ENCODE data around the gene DPH7.

DNA sequence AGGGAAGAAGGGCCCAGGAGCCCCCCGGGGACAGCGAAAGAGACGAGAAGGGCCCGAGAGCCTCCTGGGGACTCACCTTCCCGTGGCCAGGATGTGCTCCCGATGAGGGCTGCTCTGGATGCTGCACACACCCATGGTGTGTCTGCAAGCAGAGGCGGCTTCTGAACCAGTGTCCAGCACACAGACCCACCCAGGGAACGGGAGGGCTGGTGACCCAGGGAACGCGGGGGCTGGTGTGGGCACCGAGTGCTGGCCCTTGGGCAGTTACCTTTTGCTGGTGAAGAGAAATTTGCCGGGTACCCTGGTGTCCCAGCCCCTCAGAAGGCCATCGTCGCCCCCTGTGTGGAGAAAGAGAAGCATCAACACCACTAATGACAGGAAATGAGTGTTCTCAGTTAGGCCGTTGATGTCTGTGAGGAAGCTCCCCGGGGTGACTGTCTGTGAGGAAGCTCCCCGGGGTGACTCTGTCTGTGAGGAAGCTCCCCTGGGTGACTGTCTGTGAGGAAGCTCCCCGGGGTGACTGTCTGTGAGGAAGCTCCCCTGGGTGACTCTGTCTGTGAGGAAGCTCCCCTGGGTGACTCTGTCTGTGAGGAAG is 13.8 kb downstream of the DPH7 start:
- TF ChIP-seq, protein P1, sequence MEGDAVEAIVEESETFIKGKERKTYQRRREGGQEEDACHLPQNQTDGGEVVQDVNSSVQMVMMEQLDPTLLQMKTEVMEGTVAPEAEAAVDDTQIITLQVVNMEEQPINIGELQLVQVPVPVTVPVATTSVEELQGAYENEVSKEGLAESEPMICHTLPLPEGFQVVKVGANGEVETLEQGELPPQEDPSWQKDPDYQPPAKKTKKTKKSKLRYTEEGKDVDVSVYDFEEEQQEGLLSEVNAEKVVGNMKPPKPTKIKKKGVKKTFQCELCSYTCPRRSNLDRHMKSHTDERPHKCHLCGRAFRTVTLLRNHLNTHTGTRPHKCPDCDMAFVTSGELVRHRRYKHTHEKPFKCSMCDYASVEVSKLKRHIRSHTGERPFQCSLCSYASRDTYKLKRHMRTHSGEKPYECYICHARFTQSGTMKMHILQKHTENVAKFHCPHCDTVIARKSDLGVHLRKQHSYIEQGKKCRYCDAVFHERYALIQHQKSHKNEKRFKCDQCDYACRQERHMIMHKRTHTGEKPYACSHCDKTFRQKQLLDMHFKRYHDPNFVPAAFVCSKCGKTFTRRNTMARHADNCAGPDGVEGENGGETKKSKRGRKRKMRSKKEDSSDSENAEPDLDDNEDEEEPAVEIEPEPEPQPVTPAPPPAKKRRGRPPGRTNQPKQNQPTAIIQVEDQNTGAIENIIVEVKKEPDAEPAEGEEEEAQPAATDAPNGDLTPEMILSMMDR (IDR thresholded peaks at IDR 0.05) = no peak
- no peak for TF ChIP-seq POLR2A (IDR thresholded peaks at IDR 0.05)
